SU-DHL-6 (cell line): ENCODE results near the gene VSTM2L.

Experiments used
- H2AFZ ChIP-seq: fragments of 200-600 bp; sonication (generic); 2 replicates; pipeline ENCODE4 v1.6.1; 2014; ENCODE audit warnings: low read depth, mild to moderate bottlenecking, moderate library complexity, mixed read lengths, antibody characterized with exemption, low read length; ENCODE audit not compliant: severe bottlenecking
- H3F3A ChIP-seq: fragments of 200-600 bp; shearing (Covaris generic); 2 replicates; pipeline ENCODE4 v1.6.0; 2016; ENCODE audit warnings: antibody characterized with exemption, mild to moderate bottlenecking; ENCODE audit not compliant: insufficient read depth
- H3K27ac ChIP-seq: fragments of 200-600 bp; sonication (generic); 2 replicates; pipeline ENCODE4 v1.5.1; 2016; ENCODE audit warnings: low read depth, mild to moderate bottlenecking, low read length, moderate library complexity, mixed read lengths
- H3K27me3 ChIP-seq: fragments of 200-600 bp; sonication (generic), shearing (Covaris generic); 2 replicates; pipeline ENCODE4 v1.6.0; 2014; ENCODE audit warnings: mild to moderate bottlenecking, low read length
- H3K36me3 ChIP-seq: fragments of 200-600 bp; sonication (generic); 2 replicates; pipeline ENCODE4 v1.6.1; 2014; ENCODE audit warnings: mild to moderate bottlenecking, low read length, mixed read lengths
- H3K4me2 ChIP-seq: fragments of 300-600, 200-600 bp; shearing (Covaris generic), sonication (generic); 2 replicates; pipeline ENCODE4 v1.6.0; 2014; ENCODE audit warnings: low read length, low read depth, mild to moderate bottlenecking; ENCODE audit not compliant: poor library complexity, severe bottlenecking
- H3K4me3 ChIP-seq: fragments of 200-600 bp; sonication (generic); 2 replicates; pipeline ENCODE4 v1.5.1; 2014; ENCODE audit warnings: antibody characterized with exemption, low read length, mild to moderate bottlenecking, mixed read lengths; ENCODE audit not compliant: insufficient read depth, poor library complexity, severe bottlenecking
- H3K79me2 ChIP-seq: fragments of 200-600 bp; sonication (generic); 2 replicates; pipeline ENCODE4 v1.6.1; 2014; ENCODE audit warnings: mild to moderate bottlenecking, low read length, moderate library complexity; ENCODE audit not compliant: insufficient read depth
- H3K9ac ChIP-seq: fragments of 200-600 bp; sonication (generic); 2 replicates; pipeline ENCODE4 v1.7.0; 2014; ENCODE audit warnings: mild to moderate bottlenecking, low read length
- H3K9me2 ChIP-seq: fragments of 200-600 bp; sonication (generic); replicated peaks from 2 replicates; pipeline ENCODE4 v1.6.1; 2014; ENCODE audit warnings: low read length; ENCODE audit not compliant: insufficient read depth
- H3K9me3 ChIP-seq: fragments of 200-600 bp; sonication (generic); 2 replicates; pipeline ENCODE4 v1.6.1; 2014; ENCODE audit warnings: low read length, mixed read lengths; ENCODE audit not compliant: insufficient read depth
- H4K20me1 ChIP-seq: fragments of 200-600 bp; sonication (generic); 2 replicates; pipeline ENCODE4 v1.6.1; 2014; ENCODE audit warnings: low read depth, mild to moderate bottlenecking, antibody characterized with exemption, low read length, moderate library complexity, mixed read lengths
- EZH2phosphoT487 ChIP-seq: fragments of 200-600 bp; sonication (generic), shearing (Covaris generic); conservative IDR thresholded peaks from 2 replicates; pipeline ENCODE4 v1.6.1; 2018; ENCODE audit warnings: mild to moderate bottlenecking, antibody characterized with exemption, low read length, moderate library complexity, mixed read lengths
- TF ChIP-seq, protein P1 (sequence below): fragments of 200-600 bp; sonication (generic); IDR thresholded peaks from one replicate; pipeline ENCODE4 v1.5.1; 2017; ENCODE audit warnings: antibody characterized with exemption, mild to moderate bottlenecking, low read length, moderate library complexity; ENCODE audit not compliant: insufficient read depth, poor library complexity, severe bottlenecking

The VSTM2L gene

DNA sequence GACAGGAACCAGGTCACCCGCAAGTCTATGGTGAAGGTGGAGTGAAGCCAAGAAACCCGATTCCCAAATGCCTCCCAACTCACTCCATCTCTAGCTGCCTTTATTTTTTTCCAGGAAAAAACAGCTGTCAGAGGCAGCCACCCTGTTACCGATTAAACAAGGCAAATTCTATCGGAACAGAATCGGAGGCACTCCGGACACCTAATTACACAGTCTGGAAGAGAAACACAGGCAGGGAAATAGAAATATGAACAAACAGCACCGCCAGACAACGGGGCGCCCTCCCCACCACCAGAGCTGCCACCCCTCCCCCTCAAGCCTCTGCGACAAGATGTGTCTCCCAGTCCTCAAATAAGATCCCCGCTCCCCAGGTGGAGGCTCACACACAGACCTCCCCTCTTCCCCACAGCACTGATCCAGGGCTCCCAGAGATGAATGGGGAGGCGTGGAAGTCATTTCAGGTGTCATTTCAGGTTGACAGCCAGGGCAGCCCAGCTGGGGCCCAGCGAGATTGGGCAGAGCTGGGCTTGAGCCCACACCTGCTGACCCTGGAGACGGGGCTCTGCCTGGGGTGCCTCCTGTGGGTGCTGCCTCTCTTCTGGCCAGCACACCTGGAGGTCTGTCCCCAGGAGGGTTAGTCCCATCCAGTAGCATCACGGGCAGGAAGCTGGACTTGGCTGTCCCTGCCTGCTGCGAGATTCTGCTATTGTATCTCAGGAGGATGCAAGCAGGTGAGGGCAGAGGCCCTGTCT, 19.8 kb upstream of the VSTM2L start:
- no peak overlapping the region for H3K27ac ChIP-seq
- H4K20me1 ChIP-seq = no peaks in the 10 kb centered on the region
- H3F3A ChIP-seq = no peaks in the 10 kb centered on the region
- no peaks in the 10 kb centered on the region for H3K36me3 ChIP-seq
- no peak overlapping the region for H3K9ac ChIP-seq
- TF ChIP-seq, protein P1, sequence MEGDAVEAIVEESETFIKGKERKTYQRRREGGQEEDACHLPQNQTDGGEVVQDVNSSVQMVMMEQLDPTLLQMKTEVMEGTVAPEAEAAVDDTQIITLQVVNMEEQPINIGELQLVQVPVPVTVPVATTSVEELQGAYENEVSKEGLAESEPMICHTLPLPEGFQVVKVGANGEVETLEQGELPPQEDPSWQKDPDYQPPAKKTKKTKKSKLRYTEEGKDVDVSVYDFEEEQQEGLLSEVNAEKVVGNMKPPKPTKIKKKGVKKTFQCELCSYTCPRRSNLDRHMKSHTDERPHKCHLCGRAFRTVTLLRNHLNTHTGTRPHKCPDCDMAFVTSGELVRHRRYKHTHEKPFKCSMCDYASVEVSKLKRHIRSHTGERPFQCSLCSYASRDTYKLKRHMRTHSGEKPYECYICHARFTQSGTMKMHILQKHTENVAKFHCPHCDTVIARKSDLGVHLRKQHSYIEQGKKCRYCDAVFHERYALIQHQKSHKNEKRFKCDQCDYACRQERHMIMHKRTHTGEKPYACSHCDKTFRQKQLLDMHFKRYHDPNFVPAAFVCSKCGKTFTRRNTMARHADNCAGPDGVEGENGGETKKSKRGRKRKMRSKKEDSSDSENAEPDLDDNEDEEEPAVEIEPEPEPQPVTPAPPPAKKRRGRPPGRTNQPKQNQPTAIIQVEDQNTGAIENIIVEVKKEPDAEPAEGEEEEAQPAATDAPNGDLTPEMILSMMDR = no peak
- TF ChIP-seq EZH2phosphoT487 = no peak
- no peaks in the 10 kb centered on the region for H3K9me3 ChIP-seq
- H3K4me3 ChIP-seq = no peak overlapping the region
- H3K79me2 ChIP-seq = no peaks in the 10 kb centered on the region
- no peaks in the 10 kb centered on the region for H3K27me3 ChIP-seq
- no peak overlapping the region for H3K4me2 ChIP-seq
- no peak overlapping the region for H2AFZ ChIP-seq
- H3K9me2 ChIP-seq = no peaks in the 10 kb centered on the region

DNA sequence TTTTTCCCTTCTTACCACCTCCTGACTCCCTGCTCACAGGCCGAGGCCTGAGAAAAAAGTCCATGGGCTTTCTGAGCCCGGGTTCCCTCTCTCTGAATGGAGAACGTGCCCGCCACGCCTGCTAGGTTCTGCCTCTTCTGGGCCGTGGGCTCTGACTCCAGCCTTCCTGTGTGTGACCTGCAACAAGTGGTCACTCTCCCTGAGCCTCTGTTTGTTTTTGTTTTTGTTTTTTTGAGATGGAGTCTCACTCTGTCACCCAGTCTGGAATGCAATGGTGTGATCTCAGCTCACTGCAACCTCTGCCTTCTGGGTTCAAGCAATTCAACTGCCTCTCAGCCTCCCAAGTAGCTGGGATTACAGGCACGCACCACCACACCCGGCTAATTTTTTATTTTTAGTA, 17.9 kb upstream of the VSTM2L start:
- H3K36me3 ChIP-seq = no peaks in the 10 kb centered on the region
- no peaks in the 10 kb centered on the region for H4K20me1 ChIP-seq
- no peaks in the 10 kb centered on the region for H3K27me3 ChIP-seq
- H3K9me2 ChIP-seq = no peaks in the 10 kb centered on the region
- no peak overlapping the region for H3K4me3 ChIP-seq
- TF ChIP-seq, protein P1 = no peak
- TF ChIP-seq EZH2phosphoT487 = no peak
- no peaks in the 10 kb centered on the region for H3K79me2 ChIP-seq
- no peaks in the 10 kb centered on the region for H3K9me3 ChIP-seq
- no peak overlapping the region for H3K27ac ChIP-seq
- H2AFZ ChIP-seq = no peak overlapping the region
- H3F3A ChIP-seq = no peaks in the 10 kb centered on the region
- H3K4me2 ChIP-seq = no peak overlapping the region
- no peak overlapping the region for H3K9ac ChIP-seq

DNA sequence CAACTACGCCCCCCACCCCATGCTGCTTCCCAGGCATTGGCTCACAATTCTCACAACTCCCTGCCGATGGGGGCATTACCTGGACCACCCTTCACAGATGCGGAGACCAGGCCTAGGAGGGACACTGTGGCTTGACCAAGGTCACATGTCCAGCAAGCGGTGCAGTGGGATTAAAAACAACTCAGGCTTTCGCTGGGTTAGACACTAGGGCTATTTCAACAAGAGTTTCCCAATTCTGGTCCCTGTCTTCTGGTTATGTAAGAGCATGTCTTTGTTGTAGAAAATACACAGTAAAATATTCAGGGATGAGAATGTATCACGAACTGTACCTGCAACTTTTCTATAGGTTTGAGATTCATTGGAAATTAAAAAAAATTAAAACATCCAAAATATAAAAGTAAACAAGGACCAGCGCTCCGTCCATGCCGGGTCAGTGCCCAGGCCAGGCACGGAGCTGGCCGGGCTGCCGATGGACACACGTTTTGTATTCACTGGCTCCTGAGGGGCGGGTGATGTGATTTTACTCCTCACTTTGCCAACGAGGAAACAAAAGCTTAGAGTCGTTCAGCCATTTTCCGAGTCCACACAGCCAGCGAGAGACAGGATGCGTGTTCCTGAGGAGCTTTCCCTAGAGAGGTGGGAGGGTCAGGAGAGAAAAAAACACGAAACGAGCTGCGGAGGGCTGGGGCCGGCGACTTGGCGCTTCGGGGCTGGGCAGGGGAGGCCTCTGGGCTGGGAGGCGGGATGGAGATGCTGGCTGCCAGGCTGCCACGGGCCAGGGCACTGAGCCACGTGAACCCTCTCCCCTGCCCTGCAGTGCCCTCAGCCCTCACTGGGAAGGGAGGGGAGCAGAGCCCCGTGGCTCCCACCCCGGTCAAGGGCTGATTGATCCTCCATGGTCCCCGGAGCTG, 17.1 kb upstream of the VSTM2L start:
- no peak for TF ChIP-seq EZH2phosphoT487
- TF ChIP-seq, protein P1 = no peak
- Histone ChIP-seq H4K20me1 (no peaks in the 10 kb centered on the region), H3K27me3 (no peaks in the 10 kb centered on the region), H3K4me2 (no peak overlapping the region), H3K9ac (no peak overlapping the region), H3K9me3 (no peaks in the 10 kb centered on the region), H3K27ac (no peak overlapping the region), H3K9me2 (no peaks in the 10 kb centered on the region), H3K36me3 (no peaks in the 10 kb centered on the region), H3K79me2 (no peaks in the 10 kb centered on the region), H2AFZ (no peak overlapping the region), H3K4me3 (no peak overlapping the region), H3F3A (no peaks in the 10 kb centered on the region)
